Chondrocyte (in vitro differentiated cells): Measurements from ENCODE around the gene CAPG. TPM values are rescaled to one million over a fixed set of nuclear protein-coding genes. Genes with fewer than 3 reads are reported as not detected.

ENCODE experiments used
- DNase-seq: peaks from one replicate; pipeline ENCODE4 v3.0.0; 2021; ENCODE audit warnings: mixed read lengths, low spot score
- H3K27ac Mint-ChIP-seq: one replicate; pipeline ENCODE4 v1.8.0; 2021; ENCODE audit warnings: mild to moderate bottlenecking, moderate library complexity, mixed read lengths; ENCODE audit not compliant: unreplicated experiment
- H3K27me3 Mint-ChIP-seq: 2 replicates; pipeline ENCODE4 v1.8.0; 2021; ENCODE audit warnings: low read depth, mixed read lengths
- H3K36me3 Mint-ChIP-seq: 2 replicates; pipeline ENCODE4 v1.8.0; 2021; ENCODE audit warnings: low read depth, mixed read lengths
- H3K4me1 Mint-ChIP-seq: 2 replicates; pipeline ENCODE4 v1.8.0; 2021; ENCODE audit warnings: low read depth, mild to moderate bottlenecking, mixed read lengths
- H3K4me3 Mint-ChIP-seq: one replicate; pipeline ENCODE4 v1.8.0; 2021; ENCODE audit warnings: mild to moderate bottlenecking, moderate library complexity, mixed read lengths; ENCODE audit not compliant: unreplicated experiment
- H3K9me3 Mint-ChIP-seq: 2 replicates; pipeline ENCODE4 v1.8.0; 2021; ENCODE audit warnings: low read depth, mixed read lengths
- CTCF ChIP-seq: fragments of 200-600 bp; sonication (generic); IDR thresholded peaks from 2 replicates; pipeline ENCODE4 v1.5.0; 2021; ENCODE audit warnings: antibody characterized with exemption, mild to moderate bottlenecking, moderate library complexity
- total RNA-seq: library from RNA; stranded (reverse); gene quantifications from 3 replicates; pipeline ENCODE4 v1.2.1, GENCODE V29; 2021

The CAPG gene
- total RNA-seq, 1 donor from 2014 or later = 76.5 TPM

- H3K27me3 Mint-ChIP-seq = no peaks in the 10 kb centered on the region
- no peaks in the 10 kb centered on the region for H3K36me3 Mint-ChIP-seq
- peak; percentile 52 for TF ChIP-seq CTCF
- peak overlapping the region; percentile 87 for H3K4me3 Mint-ChIP-seq
- H3K27ac Mint-ChIP-seq = peak overlapping the region; percentile 85
- peaks cover 41% of the 10 kb centered on the region for H3K4me1 Mint-ChIP-seq
- DNase-seq = no peak
- H3K9me3 Mint-ChIP-seq = no peaks in the 10 kb centered on the region
Observed at GRCh38 chr2:85413592-85414420, 3.6 kb upstream of the CAPG start.

- H3K4me1 Mint-ChIP-seq = peaks cover 45% of the 10 kb centered on the region
- H3K27ac Mint-ChIP-seq = no peak overlapping the region
- no peak for DNase-seq
- H3K9me3 Mint-ChIP-seq = no peaks in the 10 kb centered on the region
- no peaks in the 10 kb centered on the region for H3K36me3 Mint-ChIP-seq
- TF ChIP-seq CTCF = no peak
- no peaks in the 10 kb centered on the region for H3K27me3 Mint-ChIP-seq
- H3K4me3 Mint-ChIP-seq = no peak overlapping the region
Observed at GRCh38 chr2:85411405-85411748, 1.2 kb upstream of the CAPG start.

GRCh38 chr2:85410584-85411404 lies 628 bp upstream of the CAPG start:
- no peaks in the 10 kb centered on the region for H3K36me3 Mint-ChIP-seq
- no peaks in the 10 kb centered on the region for H3K9me3 Mint-ChIP-seq
- peaks cover 50% of the 10 kb centered on the region for H3K4me1 Mint-ChIP-seq
- H3K4me3 Mint-ChIP-seq = no peak overlapping the region
- no peaks in the 10 kb centered on the region for H3K27me3 Mint-ChIP-seq
- no peak for TF ChIP-seq CTCF
- H3K27ac Mint-ChIP-seq = no peak overlapping the region
- no peak for DNase-seq

- Mint-ChIP-seq H3K27ac (peak overlapping the region; percentile 93), H3K9me3 (peaks cover 5% of the 10 kb centered on the region), H3K4me1 (peaks cover 39% of the 10 kb centered on the region), H3K27me3 (no peaks in the 10 kb centered on the region), H3K36me3 (peaks cover 6% of the 10 kb centered on the region), H3K4me3 (peak overlapping the region; percentile 61)
- peak; percentile 17 for TF ChIP-seq CTCF
- DNase-seq = no peak
Observed at GRCh38 chr2:85405201-85406059, 4.7 kb downstream of the CAPG start.

GRCh38 chr2:85401844-85402243 lies 8.3 kb downstream of the CAPG start:
- H3K4me1 Mint-ChIP-seq = peaks cover 16% of the 10 kb centered on the region
- TF ChIP-seq CTCF = no peak
- H3K9me3 Mint-ChIP-seq = peaks cover 5% of the 10 kb centered on the region

More at GRCh38 chr2:85401844-85402243, 8.3 kb downstream of the CAPG start:
- H3K27me3 Mint-ChIP-seq = no peaks in the 10 kb centered on the region
- peaks cover 16% of the 10 kb centered on the region for H3K36me3 Mint-ChIP-seq
- DNase-seq = peak; percentile 60
- H3K27ac Mint-ChIP-seq = no peak overlapping the region
- no peak overlapping the region for H3K4me3 Mint-ChIP-seq
